ENCODE results near the gene BPIFB2. TPM values are rescaled to one million over a fixed set of nuclear protein-coding genes. Genes with fewer than 3 reads are reported as not detected.

BPIFB2 gene
- total RNA-seq, 1 experiment from 2014 or later = 0.15 TPM

- TF ChIP-seq REST (IDR thresholded peaks at IDR 0.05; ENCODE audit: low read depth) (no peak), FOSL1 (IDR thresholded peaks at IDR 0.05; ENCODE audit: low read depth) (no peak), TCF7L2 (IDR thresholded peaks at IDR 0.05; ENCODE audit: borderline replicate concordance, extremely low read depth, insufficient read depth, insufficient read length) (no peak), JUND (IDR thresholded peaks at IDR 0.05) (no peak), ZNF274 (IDR thresholded peaks at IDR 0.05; ENCODE audit: low read depth, low read length) (no peak)
Measured at GRCh38 chr20:33026779-33027759, 19.6 kb downstream of the BPIFB2 start (continued).

- intact Hi-C loops (cut with micrococcal nuclease) = no loop called here
- no peak for ATAC-seq
- no peaks in the 10 kb centered on the region; a peak in 1 of 4 replicates for H3K9me3 ChIP-seq (ENCODE audit: control insufficient read depth in 1 of 2, insufficient read depth in 1 of 2, low read depth in 1 of 2, low read length in 2 of 2)
- ChIA-PET POLR2A (no interaction called here), RAD21 (ENCODE audit: low non-redundant PET in 1 of 2, low total read pairs in 2 of 2, uncharacterized antibody in 2 of 2, unreplicated experiment in 2 of 2) (no interaction called here), CTCF (no interaction called here)
- H3K4me3 ChIP-seq (replicated peaks in 1 of 2; ENCODE audit: low read depth in 1 of 2, low read length in 2 of 2) = no peak overlapping the region
- no peak for TF ChIP-seq ZNF274 (IDR thresholded peaks at IDR 0.05; ENCODE audit: low read depth, low read length)
- H4K20me1 ChIP-seq (ENCODE audit: insufficient read depth) = no peaks in the 10 kb centered on the region
- DNase-seq (ENCODE audit: low read depth, low spot score) = no peak
- H3K27ac ChIP-seq (ENCODE audit: low read depth, low read length) = no peak overlapping the region
- no peak overlapping the region for H3K9ac ChIP-seq (ENCODE audit: low read length)
- no peaks in the 10 kb centered on the region for H3K4me1 ChIP-seq (ENCODE audit: control insufficient read depth in 1 of 2, insufficient read depth in 2 of 2, low read length in 2 of 2)
- no peak overlapping the region for H2AFZ ChIP-seq (ENCODE audit: low read depth, low read length, poor library complexity, severe bottlenecking)
- no peaks in the 10 kb centered on the region for H3K36me3 ChIP-seq (ENCODE audit: control insufficient read depth in 1 of 2, insufficient read depth in 2 of 2, low read length in 2 of 2)
- H3K27me3 ChIP-seq (ENCODE audit: insufficient read depth, low read length) = peaks cover 32% of the 10 kb centered on the region; the same call in 1 of the 2 replicates
- no peaks in the 10 kb centered on the region for H3K9me2 ChIP-seq (ENCODE audit: insufficient read depth)
- BruUV-seq (replicated peaks) = no TSS peak
- no peaks in the 10 kb centered on the region for H3K79me2 ChIP-seq (ENCODE audit: insufficient read depth, low read length)
- no peak overlapping the region for H3K4me2 ChIP-seq (ENCODE audit: low read length)
Measured at GRCh38 chr20:33027769-33028751, 20.6 kb downstream of the BPIFB2 start.

All from HCT116 (cell line).